ENCODE data around the gene CLHC1. TPM values are rescaled to one million over a fixed set of nuclear protein-coding genes. Genes with fewer than 3 reads are reported as not detected.

The CLHC1 gene
- total and polyA plus RNA-seq, 4 donors = 0.45 to 4.9 (median 2.6) TPM

DNA sequence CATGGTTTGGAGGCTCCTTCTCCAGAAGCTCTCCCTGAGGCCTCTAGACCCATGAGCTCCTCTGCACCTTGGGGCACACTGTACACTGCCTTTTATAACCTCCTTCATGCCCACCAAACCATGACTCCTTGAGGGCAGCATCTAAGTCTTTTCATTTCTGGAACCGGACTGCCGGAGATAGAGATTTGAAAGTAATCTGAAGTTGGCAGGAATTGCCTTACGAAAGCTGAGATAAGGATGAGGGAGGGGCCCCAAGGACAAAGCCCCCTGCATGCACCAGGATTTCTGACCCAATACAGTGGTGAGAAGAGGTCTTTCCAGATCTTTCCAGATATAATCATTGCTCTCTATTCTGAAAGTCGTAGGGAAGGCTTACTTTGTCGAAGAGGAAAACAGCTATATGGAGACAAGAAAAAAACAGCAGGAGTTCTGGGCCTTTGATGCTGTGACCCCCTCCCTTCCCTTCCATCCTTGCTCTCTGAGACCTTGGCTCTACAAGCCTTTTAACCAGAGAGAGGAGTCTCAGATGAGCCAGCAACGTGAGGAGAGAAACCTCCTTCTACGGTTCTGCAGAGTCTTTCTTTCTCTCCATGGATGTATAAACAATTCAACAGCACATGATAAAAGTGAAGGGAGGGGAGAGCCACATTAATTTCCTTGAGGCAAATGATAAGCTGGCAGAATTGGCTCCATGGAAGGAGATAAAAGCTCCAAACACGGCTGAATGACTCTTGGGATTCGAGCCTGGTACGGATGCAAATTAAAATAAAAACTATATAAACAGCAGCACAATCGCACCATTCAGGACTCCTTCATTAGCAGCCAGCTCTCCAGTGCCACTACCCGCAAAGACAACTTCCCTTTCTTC is 93.8 kb downstream of the CLHC1 start:
- DNase-seq (ENCODE audit: low spot score) = no peak
- Histone ChIP-seq H3K27me3 (ENCODE audit: control insufficient read depth in 4 of 4, insufficient read depth in 4 of 4, low read length in 3 of 4) (no peaks in the 10 kb centered on the region), H3K36me3 (ENCODE audit: control insufficient read depth in 4 of 4, insufficient read depth in 3 of 4, low read depth in 1 of 4, low read length in 3 of 4) (no peaks in the 10 kb centered on the region), H3K4me3 (ENCODE audit: low read depth in 1 of 3, low read length in 3 of 3) (no peak overlapping the region), H3K9ac (ENCODE audit: low read depth in 1 of 2, low read length in 2 of 2) (no peak overlapping the region), H3K9me3 (ENCODE audit: control insufficient read depth in 4 of 4, low read length in 3 of 4) (no peaks in the 10 kb centered on the region), H3K27ac (ENCODE audit: low read depth in 1 of 2, low read length in 2 of 2) (no peak overlapping the region), H3K4me1 (ENCODE audit: control insufficient read depth in 4 of 4, insufficient read depth in 4 of 4, low read length in 3 of 4) (peaks cover 0 to 8% (median 4%) of the 10 kb centered on the region in 4 donors)
- WGBS = 68% methylated on average over 12 of the region's 12 CpGs
- TF ChIP-seq, protein P1, sequence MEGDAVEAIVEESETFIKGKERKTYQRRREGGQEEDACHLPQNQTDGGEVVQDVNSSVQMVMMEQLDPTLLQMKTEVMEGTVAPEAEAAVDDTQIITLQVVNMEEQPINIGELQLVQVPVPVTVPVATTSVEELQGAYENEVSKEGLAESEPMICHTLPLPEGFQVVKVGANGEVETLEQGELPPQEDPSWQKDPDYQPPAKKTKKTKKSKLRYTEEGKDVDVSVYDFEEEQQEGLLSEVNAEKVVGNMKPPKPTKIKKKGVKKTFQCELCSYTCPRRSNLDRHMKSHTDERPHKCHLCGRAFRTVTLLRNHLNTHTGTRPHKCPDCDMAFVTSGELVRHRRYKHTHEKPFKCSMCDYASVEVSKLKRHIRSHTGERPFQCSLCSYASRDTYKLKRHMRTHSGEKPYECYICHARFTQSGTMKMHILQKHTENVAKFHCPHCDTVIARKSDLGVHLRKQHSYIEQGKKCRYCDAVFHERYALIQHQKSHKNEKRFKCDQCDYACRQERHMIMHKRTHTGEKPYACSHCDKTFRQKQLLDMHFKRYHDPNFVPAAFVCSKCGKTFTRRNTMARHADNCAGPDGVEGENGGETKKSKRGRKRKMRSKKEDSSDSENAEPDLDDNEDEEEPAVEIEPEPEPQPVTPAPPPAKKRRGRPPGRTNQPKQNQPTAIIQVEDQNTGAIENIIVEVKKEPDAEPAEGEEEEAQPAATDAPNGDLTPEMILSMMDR (IDR thresholded peaks at IDR 0.05; ENCODE audit: low read depth, low read length, missing input control) = no peak

DNA sequence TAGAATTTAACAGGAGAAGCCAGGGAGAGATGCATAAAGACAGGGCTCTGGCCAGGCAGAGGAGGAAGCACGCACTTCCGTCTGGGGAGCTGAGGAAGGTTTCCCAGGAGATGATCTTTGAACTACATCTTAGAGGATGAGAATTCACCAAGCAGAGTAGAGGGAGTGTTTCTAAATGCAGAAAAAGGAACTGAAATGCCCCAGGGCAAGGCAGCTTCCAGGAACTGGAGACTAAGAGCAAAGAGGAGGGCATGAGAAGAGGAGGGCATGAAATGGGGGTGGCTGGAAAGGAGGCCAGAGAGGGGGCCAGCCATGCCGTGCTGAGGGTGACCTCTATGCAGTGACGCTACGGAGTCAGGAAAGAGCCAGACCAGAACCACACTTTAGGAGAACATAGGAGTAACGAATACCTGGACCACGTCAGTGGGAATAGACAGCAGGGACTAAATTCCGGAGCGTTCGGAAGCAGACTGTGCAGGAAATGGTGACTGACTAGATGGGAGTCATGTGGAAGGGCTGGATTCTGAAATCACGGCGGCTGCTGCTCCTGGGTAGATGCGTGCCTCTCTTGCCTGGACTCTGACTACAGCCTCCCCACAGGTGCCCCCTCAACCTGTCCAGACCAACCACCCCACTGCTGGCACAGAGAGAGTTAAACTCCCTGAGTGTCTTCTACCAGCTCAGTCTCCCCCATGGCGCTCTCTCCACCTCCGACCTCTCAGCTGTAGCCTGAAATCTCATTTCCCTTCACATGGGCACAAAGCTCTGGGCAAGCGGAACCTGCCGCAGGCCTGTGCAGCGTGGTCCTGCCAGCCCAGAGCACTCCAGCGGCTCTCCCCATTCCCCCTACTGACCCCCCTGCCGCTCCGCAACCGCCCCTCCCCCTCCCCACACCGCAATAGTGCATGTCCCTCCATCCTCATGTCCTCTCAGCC is 94.8 kb downstream of the CLHC1 start:
- no peak overlapping the region for H3K4me3 ChIP-seq (ENCODE audit: low read depth in 1 of 3, low read length in 3 of 3)
- no peak overlapping the region for H3K27ac ChIP-seq (ENCODE audit: low read depth in 1 of 2, low read length in 2 of 2)
- H3K36me3 ChIP-seq (ENCODE audit: control insufficient read depth in 4 of 4, insufficient read depth in 3 of 4, low read depth in 1 of 4, low read length in 3 of 4) = no peaks in the 10 kb centered on the region
- H3K9ac ChIP-seq (ENCODE audit: low read depth in 1 of 2, low read length in 2 of 2) = no peak overlapping the region
- TF ChIP-seq NR2F2 (IDR thresholded peaks at IDR 0.05) = peak; percentile 70
- TF ChIP-seq SP1 (IDR thresholded peaks at IDR 0.05) = no peak
- H3K4me1 ChIP-seq (ENCODE audit: control insufficient read depth in 4 of 4, insufficient read depth in 4 of 4, low read length in 3 of 4) = peaks cover 0 to 8% (median 4%) of the 10 kb centered on the region in 4 donors
- WGBS = 66% methylated on average over 23 of the region's 23 CpGs
- no peaks in the 10 kb centered on the region for H3K27me3 ChIP-seq (ENCODE audit: control insufficient read depth in 4 of 4, insufficient read depth in 4 of 4, low read length in 3 of 4)
- no peaks in the 10 kb centered on the region for H3K9me3 ChIP-seq (ENCODE audit: control insufficient read depth in 4 of 4, low read length in 3 of 4)
- DNase-seq (ENCODE audit: low spot score) = no peak

DNA sequence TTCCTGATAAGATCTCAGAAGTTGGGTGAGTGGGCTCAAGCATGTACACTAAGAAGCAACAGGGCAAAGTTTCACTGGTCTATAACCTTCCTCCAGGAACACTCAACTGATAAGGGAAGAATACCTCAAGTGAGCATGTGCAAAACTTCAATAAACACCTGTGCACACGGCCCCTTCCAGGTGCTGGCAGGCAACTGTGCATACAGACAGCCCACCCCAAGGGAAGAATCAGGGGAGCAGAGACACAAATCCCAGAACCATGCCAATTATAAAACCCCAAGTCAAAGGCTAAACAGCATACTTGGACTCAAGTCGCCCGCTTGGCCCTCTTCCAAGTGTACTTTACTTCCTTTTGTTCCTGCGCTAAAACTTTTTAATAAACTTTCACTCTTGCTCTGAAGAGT is 96.0 kb downstream of the CLHC1 start:
- H3K4me3 ChIP-seq (ENCODE audit: low read depth in 1 of 3, low read length in 3 of 3) = no peak overlapping the region
- peak overlapping the region in 1 of 2 donors; percentile 9 for H3K27ac ChIP-seq (ENCODE audit: low read depth in 1 of 2, low read length in 2 of 2)
- H3K4me1 ChIP-seq (ENCODE audit: control insufficient read depth in 4 of 4, insufficient read depth in 4 of 4, low read length in 3 of 4) = peaks cover 0 to 8% (median 4%) of the 10 kb centered on the region in 4 donors
- DNase-seq (ENCODE audit: low spot score) = no peak
- no peak overlapping the region for H3K9ac ChIP-seq (ENCODE audit: low read depth in 1 of 2, low read length in 2 of 2)
- no peaks in the 10 kb centered on the region for H3K36me3 ChIP-seq (ENCODE audit: control insufficient read depth in 4 of 4, insufficient read depth in 3 of 4, low read depth in 1 of 4, low read length in 3 of 4)
- 58% methylated on average over 4 of the region's 4 CpGs for WGBS
- H3K27me3 ChIP-seq (ENCODE audit: control insufficient read depth in 4 of 4, insufficient read depth in 4 of 4, low read length in 3 of 4) = no peaks in the 10 kb centered on the region
- TF ChIP-seq GABPA (IDR thresholded peaks at IDR 0.05 in 1 of 2, conservative IDR thresholded peaks at IDR 0.05 in 1 of 2) (no peak), NR2F2 (IDR thresholded peaks at IDR 0.05) (no peak), SP1 (IDR thresholded peaks at IDR 0.05) (no peak), RXRA (IDR thresholded peaks at IDR 0.05) (no peak), YY1 (IDR thresholded peaks at IDR 0.05) (no peak), HNF4A (conservative IDR thresholded peaks at IDR 0.05) (no peak)
- TF ChIP-seq, protein P1 (IDR thresholded peaks at IDR 0.05; ENCODE audit: low read depth, low read length, missing input control) = no peak
- TF ChIP-seq, protein P2, sequence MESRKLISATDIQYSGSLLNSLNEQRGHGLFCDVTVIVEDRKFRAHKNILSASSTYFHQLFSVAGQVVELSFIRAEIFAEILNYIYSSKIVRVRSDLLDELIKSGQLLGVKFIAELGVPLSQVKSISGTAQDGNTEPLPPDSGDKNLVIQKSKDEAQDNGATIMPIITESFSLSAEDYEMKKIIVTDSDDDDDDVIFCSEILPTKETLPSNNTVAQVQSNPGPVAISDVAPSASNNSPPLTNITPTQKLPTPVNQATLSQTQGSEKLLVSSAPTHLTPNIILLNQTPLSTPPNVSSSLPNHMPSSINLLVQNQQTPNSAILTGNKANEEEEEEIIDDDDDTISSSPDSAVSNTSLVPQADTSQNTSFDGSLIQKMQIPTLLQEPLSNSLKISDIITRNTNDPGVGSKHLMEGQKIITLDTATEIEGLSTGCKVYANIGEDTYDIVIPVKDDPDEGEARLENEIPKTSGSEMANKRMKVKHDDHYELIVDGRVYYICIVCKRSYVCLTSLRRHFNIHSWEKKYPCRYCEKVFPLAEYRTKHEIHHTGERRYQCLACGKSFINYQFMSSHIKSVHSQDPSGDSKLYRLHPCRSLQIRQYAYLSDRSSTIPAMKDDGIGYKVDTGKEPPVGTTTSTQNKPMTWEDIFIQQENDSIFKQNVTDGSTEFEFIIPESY (IDR thresholded peaks at IDR 0.05) = no peak
- H3K9me3 ChIP-seq (ENCODE audit: control insufficient read depth in 4 of 4, low read length in 3 of 4) = no peaks in the 10 kb centered on the region
